B cell (primary cell): ENCODE results near the gene ANK3. TPM values are rescaled to one million over a fixed set of nuclear protein-coding genes. Genes with fewer than 3 reads are reported as not detected.

Experiments
- ATAC-seq: fragments of 200-7000 bp; cut with Tn5 transposase; one replicate; pipeline ENCODE4 v1.10.0; 2021; ENCODE audit warnings: low read depth, mild to moderate bottlenecking, moderate number of reproducible peaks, moderate library complexity
- CTCF ChIA-PET: fragments of 350-600 bp; sonication (Branson Sonifier 250); formaldehyde crosslinking; loops from one replicate; lab custom pipeline; 2021; ENCODE audit warnings: antibody characterized with exemption, inconsistent platforms; lab: Charles Lee
- POLR2A ChIA-PET: fragments of 350-600 bp; sonication (Branson Sonifier 250); formaldehyde crosslinking; loops from one replicate; lab custom pipeline; 2021; ENCODE audit warnings: antibody characterized with exemption; lab: Charles Lee
- DNase-seq: peaks from one replicate; pipeline ENCODE4 v3.0.0; 2013
- H2AFZ ChIP-seq: 2 replicates; pipeline ENCODE4 v1.6.1; 2012; ENCODE audit warnings: mild to moderate bottlenecking, low read depth, low read length; ENCODE audit not compliant: insufficient read depth, poor library complexity, severe bottlenecking
- H3K27ac ChIP-seq, 2 donors: 1 replicate in 1 of 2; 2 replicates in 1 of 2; pipeline ENCODE4 v1.5.1; 2012 to 2013; ENCODE audit warnings: low read length in 2 of 2, mild to moderate bottlenecking in 2 of 2, moderate library complexity in 1 of 2
- H3K27me3 ChIP-seq, 4 experiments: fragments of 200-600 bp in 1 of 4; sonication (generic) in 1 of 4; replicated peaks in 1 of 4; 1 replicate in 2 of 4; 2 replicates in 2 of 4; pipeline versions ENCODE4 v1.6.1 to v1.7.0; 2013 to 2016; ENCODE audit warnings: low read length in 3 of 4, mild to moderate bottlenecking in 2 of 4, mixed read lengths in 1 of 4, moderate library complexity in 1 of 4; ENCODE audit not compliant: insufficient read depth in 4 of 4, control insufficient read depth in 3 of 4; ENCODE audit errors: control extremely low read depth in 1 of 4
- H3K36me3 ChIP-seq, 2 experiments: replicated peaks in 1 of 2; 1 replicate in 1 of 2; 2 replicates in 1 of 2; pipeline versions ENCODE4 v1.6.1 to v1.7.1; 2013; ENCODE audit warnings: low read length in 1 of 2; ENCODE audit not compliant: insufficient read depth in 2 of 2, control insufficient read depth in 1 of 2; ENCODE audit errors: control extremely low read depth in 1 of 2, extremely low read depth in 1 of 2
- H3K4me1 ChIP-seq, 2 donors: fragments of 200-600 bp in 1 of 2; sonication (generic) in 1 of 2; 1 replicate in 1 of 2; 2 replicates in 1 of 2; pipeline versions ENCODE4 v1.5.1 to v1.6.1; 2013 to 2017; ENCODE audit warnings: low read length in 2 of 2; ENCODE audit not compliant: control insufficient read depth in 2 of 2, insufficient read depth in 2 of 2
- H3K4me2 ChIP-seq: replicated peaks from 2 replicates; pipeline ENCODE3; 2012; ENCODE audit warnings: mild to moderate bottlenecking, low read depth, low read length; ENCODE audit not compliant: poor library complexity, severe bottlenecking
- H3K4me3 ChIP-seq, 5 experiments: fragments of 200-600 bp in 1 of 5; sonication (generic) in 1 of 5; 1 replicate in 3 of 5; 2 replicates in 2 of 5; pipeline versions ENCODE4 v1.5.1 to v1.7.0; 2011 to 2016; ENCODE audit warnings: low read length in 4 of 5, mild to moderate bottlenecking in 4 of 5, low read depth in 2 of 5, control low read depth in 1 of 5, moderate library complexity in 1 of 5; ENCODE audit not compliant: insufficient read depth in 1 of 5; ENCODE audit errors: control extremely low read depth in 1 of 5, extremely low read depth in 1 of 5
- H3K79me2 ChIP-seq: fragments of 200-600 bp; sonication (generic); one replicate; pipeline ENCODE4 v1.6.0; 2016; ENCODE audit warnings: low read length; ENCODE audit not compliant: control insufficient read depth, insufficient read depth
- H3K9ac ChIP-seq: fragments of 200-600 bp; sonication (generic); 2 replicates; pipeline ENCODE4 v1.6.1; 2017; ENCODE audit warnings: mild to moderate bottlenecking, low read length, moderate library complexity
- H3K9me3 ChIP-seq, 3 donors: one replicate each; pipeline versions ENCODE4 v1.6.1 to v1.7.1; 2013; ENCODE audit warnings: low read length in 2 of 3; ENCODE audit not compliant: control insufficient read depth in 2 of 3, insufficient read depth in 1 of 3; ENCODE audit errors: control extremely low read depth in 1 of 3
- H4K20me1 ChIP-seq: 2 replicates; pipeline ENCODE4 v1.6.0; 2012; ENCODE audit warnings: mild to moderate bottlenecking, low read length; ENCODE audit not compliant: insufficient read depth, control insufficient read depth, poor library complexity, severe bottlenecking
- H3K27ac Mint-ChIP-seq: one replicate; pipeline ENCODE4 v1.8.0; 2021; ENCODE audit warnings: mixed read lengths
- H3K27me3 Mint-ChIP-seq: one replicate; pipeline ENCODE4 v1.8.0; 2021; ENCODE audit warnings: mixed read lengths
- H3K4me1 Mint-ChIP-seq: one replicate; pipeline ENCODE4 v1.8.0; 2021; ENCODE audit warnings: mixed read lengths
- H3K4me3 Mint-ChIP-seq: one replicate; pipeline ENCODE4 v1.8.0; 2021; ENCODE audit warnings: mixed read lengths
- H3K9me3 Mint-ChIP-seq: one replicate; pipeline ENCODE4 v1.8.0; 2022; ENCODE audit warnings: mixed read lengths; ENCODE audit not compliant: insufficient read depth
- EZH2 ChIP-seq: IDR thresholded peaks from 2 replicates; pipeline ENCODE4 v1.6.1; 2012; ENCODE audit warnings: borderline replicate concordance, low read depth, mild to moderate bottlenecking, moderate library complexity, low read length; ENCODE audit not compliant: insufficient read depth, poor library complexity, severe bottlenecking
- WGBS: methylation state at CpG from one replicate; pipeline ENCODE4 v1.1.5; 2013; ENCODE audit warnings: missing lambda C conversion rate; ENCODE audit not compliant: insufficient coverage; 5-methylcytosine and 5-hydroxymethylcytosine counted together
- intact Hi-C: fragments of 100-400 bp; cut with micrococcal nuclease; formaldehyde crosslinking; loops from one replicate; pipeline ENCODE4 v1.10.0; 2022
- polyA plus RNA-seq: library from polyadenylated mRNA; depleted of rRNA; stranded (reverse); fragments of >200 nt; gene quantifications from 2 replicates; pipeline ENCODE4 v1.2.3, GENCODE V29; 2012
- total RNA-seq, 2 donors: library from RNA; stranded (reverse); fragments of 120-200 nt in 1 of 2; gene quantifications; 1 replicate in 1 of 2; 2 replicates in 1 of 2; pipeline versions ENCODE4 v1.2.3 to v1.2.4, GENCODE V29; 2013 to 2022
- TF ChIP-seq, protein P1 (sequence below): fragments of 200-600 bp; IDR thresholded peaks from one replicate; pipeline ENCODE4 v1.8.0; 2022; ENCODE audit warnings: antibody characterized with exemption, mild to moderate bottlenecking

The ANK3 gene
- total and polyA plus RNA-seq, 2 donors (not counting 1 experiment from before 2014, with no cell fraction given), result 4.9 to 21.6 TPM

DNA sequence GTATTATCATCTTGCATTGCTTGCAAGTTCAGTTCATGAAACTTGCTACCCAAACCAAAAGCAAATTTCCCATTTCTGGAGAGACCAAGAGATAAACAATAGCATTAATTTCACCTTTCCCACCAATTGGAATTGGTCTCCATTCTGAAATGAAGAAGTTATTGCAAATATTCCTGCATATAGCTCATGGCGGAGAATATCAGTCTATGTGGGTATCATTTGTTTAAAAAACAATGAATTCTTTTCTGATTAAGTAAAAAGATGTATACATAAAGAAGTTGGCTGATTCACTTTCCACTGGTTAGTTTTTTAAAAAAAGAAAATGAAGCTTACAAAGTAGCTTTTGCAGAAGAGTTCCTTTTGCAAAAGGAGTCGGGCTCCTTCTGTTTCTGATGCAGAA, 19.5 kb upstream of the ANK3 start:
- POLR2A ChIA-PET, result no interaction called here
- no peak overlapping the region for H3K27ac Mint-ChIP-seq

DNA sequence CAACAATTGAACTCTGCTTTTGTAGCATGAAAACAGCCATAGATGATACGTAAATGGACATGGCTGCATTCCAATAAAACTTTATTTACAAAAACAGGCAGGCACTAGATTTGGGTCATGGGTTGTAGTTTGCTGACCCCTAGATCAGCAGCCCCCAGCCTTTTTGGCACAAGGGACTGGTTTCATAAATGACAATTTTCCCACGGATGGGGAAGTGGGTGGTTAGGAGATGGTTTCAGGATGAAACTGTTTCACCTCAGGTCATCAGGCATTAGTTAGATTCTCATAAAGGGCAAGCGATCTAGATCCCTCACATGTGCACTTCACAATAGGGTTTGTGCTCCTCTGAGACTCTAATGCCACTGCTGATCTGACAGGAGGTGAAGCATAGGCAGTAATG, 16.5 kb upstream of the ANK3 start:
- DNase-seq, result no peak
- intact Hi-C loops, result no loop called here
- Histone ChIP-seq H3K36me3 (no peaks in the 10 kb centered on the region), H3K4me3 (no peak overlapping the region), H3K27me3 (peaks cover 0 to 5% (median 0%) of the 10 kb centered on the region in 4 experiments), H3K9ac (no peak overlapping the region), H2AFZ (no peak overlapping the region), H3K27ac (no peak overlapping the region), H3K4me2 (no peak overlapping the region), H3K79me2 (no peaks in the 10 kb centered on the region), H3K4me1 (no peaks in the 10 kb centered on the region), H4K20me1 (no peaks in the 10 kb centered on the region), H3K9me3 (no peaks in the 10 kb centered on the region)
- Mint-ChIP-seq H3K27ac (no peak overlapping the region), H3K4me3 (no peak overlapping the region), H3K4me1 (no peaks in the 10 kb centered on the region), H3K9me3 (no peaks in the 10 kb centered on the region), H3K27me3 (no peaks in the 10 kb centered on the region)
- CTCF ChIA-PET, result no interaction called here
- TF ChIP-seq EZH2, result no peak
- TF ChIP-seq, protein P1, sequence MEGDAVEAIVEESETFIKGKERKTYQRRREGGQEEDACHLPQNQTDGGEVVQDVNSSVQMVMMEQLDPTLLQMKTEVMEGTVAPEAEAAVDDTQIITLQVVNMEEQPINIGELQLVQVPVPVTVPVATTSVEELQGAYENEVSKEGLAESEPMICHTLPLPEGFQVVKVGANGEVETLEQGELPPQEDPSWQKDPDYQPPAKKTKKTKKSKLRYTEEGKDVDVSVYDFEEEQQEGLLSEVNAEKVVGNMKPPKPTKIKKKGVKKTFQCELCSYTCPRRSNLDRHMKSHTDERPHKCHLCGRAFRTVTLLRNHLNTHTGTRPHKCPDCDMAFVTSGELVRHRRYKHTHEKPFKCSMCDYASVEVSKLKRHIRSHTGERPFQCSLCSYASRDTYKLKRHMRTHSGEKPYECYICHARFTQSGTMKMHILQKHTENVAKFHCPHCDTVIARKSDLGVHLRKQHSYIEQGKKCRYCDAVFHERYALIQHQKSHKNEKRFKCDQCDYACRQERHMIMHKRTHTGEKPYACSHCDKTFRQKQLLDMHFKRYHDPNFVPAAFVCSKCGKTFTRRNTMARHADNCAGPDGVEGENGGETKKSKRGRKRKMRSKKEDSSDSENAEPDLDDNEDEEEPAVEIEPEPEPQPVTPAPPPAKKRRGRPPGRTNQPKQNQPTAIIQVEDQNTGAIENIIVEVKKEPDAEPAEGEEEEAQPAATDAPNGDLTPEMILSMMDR, result no peak
- 65% methylated on average over 2 of the region's 3 CpGs for WGBS
- POLR2A ChIA-PET, result no interaction called here
- no peak for ATAC-seq

More for the DNA sequence above, 19.5 kb upstream of the ANK3 start:
- TF ChIP-seq, protein P1, result no peak
- TF ChIP-seq EZH2, result no peak
- Histone ChIP-seq H3K4me3 (no peak overlapping the region), H3K79me2 (no peaks in the 10 kb centered on the region), H3K27ac (no peak overlapping the region), H3K9me3 (no peaks in the 10 kb centered on the region), H2AFZ (no peak overlapping the region), H3K27me3 (peaks cover 0 to 5% (median 0%) of the 10 kb centered on the region in 4 experiments), H3K36me3 (no peaks in the 10 kb centered on the region), H3K9ac (no peak overlapping the region), H3K4me2 (no peak overlapping the region), H4K20me1 (no peaks in the 10 kb centered on the region), H3K4me1 (no peaks in the 10 kb centered on the region)
- CTCF ChIA-PET, result interaction anchor here (1.3 to 1.5 kb wide), 3 partner anchors 22 to 294 kb away, joined by 3 to 6 read pairs (median 4); no protein-coding TSS in a partner anchor
- Mint-ChIP-seq H3K27me3 (no peaks in the 10 kb centered on the region), H3K9me3 (no peaks in the 10 kb centered on the region), H3K4me3 (no peak overlapping the region), H3K4me1 (no peaks in the 10 kb centered on the region)
- ATAC-seq (no peak), DNase-seq (no peak)
- WGBS, result 92% methylated on average over 1 of the region's 2 CpGs
- intact Hi-C loops, result no loop called here
